Measurements from ENCODE around the gene PPP1R26.

GRCh38 chr9:135488013-135488330 lies 8.4 kb downstream of the PPP1R26 start:
- no peak for TF ChIP-seq CTCF (IDR thresholded peaks at IDR 0.05)
- no peak for TF ChIP-seq POLR2AphosphoS5 (IDR thresholded peaks at IDR 0.05)

All from stomach (tissue), 4 donors.